Activated T-cell treated with anti-CD3 and anti-CD28 coated beads for 1 hour (primary cell): Measurements from ENCODE around the gene KLHDC4.
"Not testable (repeated sequence)": the region's sequence is repeated elsewhere in the genome, so short reads cannot be mapped to it uniquely, and the experiment has no call there.

ENCODE experiments used
- DNase-seq: peaks from one replicate; pipeline ENCODE4 v3.0.0-alpha.2; 2020; ENCODE audit warnings: low read depth

The KLHDC4 gene

DNA sequence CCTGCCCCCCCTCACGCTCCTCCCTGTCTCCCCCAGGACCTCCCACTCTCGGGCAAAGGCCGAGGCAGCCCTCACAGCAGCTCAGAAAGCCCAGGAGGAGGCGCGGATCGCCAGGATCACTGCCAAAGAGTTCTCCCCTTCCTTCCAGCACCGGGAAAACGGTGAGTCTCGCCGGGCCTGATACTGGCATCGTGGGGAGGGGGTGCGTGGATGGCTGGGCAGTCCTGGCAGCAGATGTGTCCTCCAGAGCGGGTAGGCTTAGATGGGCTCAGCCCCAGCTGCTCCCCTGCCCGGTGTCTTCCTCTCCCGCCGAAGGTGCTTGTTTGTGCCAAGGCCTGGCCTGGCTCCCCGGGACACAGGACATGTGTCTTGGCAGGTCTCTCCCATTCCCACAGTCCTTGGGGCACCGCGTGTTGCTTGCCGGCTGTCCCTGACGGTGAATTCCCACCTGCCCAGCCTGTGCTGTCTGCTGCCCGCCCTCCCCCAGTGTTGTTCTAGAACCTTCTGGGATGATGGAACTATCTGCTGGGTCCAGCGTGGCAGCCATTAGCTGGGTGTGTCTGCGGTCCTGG lies 81.6 kb downstream of the KLHDC4 start:
- DNase-seq = no peak

DNA sequence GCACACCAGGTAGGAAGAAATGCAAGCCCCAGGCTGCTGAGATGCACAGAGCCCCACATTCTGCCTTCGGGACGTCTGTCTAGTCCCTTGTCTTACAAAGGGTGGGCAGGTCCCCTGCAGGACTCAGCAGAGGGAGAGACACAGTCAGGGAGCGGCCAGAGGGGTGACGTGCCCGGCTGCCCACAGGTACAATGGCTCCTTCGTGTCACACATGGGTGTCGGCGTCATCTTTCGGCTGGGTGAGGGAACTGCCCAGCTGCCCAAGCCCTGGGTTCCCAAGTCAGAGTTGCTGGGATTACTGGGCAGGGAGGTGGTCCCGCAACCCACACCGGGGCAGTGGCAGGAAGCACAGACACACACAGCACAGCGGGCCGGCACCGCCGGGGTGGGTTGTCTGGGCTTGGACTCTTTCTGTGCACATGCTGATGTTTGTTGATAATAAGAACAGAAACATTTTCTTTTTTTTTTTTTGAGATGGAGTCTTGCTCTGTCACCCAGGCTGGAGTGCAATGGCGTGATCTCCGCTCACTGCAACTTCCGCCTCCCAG lies 82.9 kb downstream of the KLHDC4 start:
- no peak for DNase-seq

DNA sequence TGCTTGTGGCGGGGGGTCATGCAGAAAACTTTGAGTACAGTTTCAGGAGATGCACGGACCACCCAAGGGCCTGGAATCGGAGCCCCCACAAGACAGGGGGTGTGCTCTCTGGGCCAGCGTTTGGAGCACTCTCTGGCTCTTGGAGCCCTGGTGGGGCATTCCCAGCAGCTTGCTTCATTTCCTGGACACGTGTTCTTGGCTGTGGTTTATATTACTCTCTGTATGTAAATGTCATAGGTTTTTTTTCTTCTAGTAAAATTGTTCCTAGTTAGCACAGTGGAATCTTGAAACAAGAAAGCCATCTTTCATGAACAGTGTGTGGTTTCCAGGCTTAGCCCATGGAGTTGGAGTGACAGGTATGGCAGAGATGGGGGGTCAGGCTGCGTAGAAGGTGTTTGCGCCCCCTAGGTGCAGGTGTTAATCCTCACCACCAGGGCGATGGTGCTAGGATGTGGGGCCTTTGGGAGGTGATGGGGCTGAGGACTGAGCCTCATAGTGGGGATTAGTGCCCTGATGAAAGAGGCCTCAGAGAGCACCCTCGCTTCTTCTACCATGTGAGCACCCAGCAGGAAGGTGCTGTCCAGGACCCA lies 83.7 kb downstream of the KLHDC4 start:
- DNase-seq = no peak

DNA sequence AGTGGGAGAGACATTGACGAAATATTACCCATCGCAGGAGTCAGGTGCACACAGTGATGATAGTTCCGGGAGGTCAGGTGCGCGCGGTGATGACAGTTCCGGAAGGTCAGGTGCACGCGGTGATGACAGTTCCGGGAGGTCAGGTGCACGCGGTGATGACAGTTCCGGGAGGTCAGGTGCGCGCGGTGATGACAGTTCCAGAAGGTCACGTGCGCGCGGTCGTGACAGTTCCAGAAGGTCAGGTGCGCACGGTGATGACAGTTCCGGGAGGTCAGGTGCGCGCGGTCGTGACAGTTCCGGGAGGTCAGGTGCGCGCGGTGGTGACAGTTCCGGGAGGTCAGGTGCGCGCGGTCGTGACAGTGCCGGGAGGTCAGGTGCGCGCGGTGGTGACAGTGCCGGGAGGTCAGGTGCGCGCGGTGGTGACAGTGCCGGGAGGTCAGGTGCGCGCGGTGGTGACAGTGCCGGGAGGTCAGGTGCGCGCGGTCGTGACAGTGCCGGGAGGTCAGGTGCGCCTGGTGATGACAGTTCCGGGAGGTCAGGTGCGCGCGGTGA lies 84.7 kb downstream of the KLHDC4 start:
- DNase-seq = not testable (repeated sequence)

DNA sequence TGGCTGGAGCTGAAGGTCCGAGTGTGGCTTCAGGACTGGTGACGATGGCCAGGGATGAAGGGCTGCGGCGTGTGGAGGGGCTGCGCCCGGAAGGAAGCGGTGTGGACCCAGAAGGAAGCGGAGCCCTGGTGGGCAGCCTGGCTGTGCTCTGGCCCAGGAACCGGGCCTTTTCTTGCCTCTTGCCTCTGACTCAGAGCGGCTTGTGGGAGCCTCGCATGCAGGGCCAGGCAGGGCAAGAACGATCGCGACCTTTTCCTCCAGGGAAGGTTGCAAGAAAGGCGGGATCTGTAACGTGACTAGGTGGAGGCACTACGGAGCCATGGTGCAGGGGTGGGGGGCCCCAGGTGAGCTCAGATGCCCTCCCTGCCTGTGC lies 85.5 kb downstream of the KLHDC4 start:
- no peak for DNase-seq

DNA sequence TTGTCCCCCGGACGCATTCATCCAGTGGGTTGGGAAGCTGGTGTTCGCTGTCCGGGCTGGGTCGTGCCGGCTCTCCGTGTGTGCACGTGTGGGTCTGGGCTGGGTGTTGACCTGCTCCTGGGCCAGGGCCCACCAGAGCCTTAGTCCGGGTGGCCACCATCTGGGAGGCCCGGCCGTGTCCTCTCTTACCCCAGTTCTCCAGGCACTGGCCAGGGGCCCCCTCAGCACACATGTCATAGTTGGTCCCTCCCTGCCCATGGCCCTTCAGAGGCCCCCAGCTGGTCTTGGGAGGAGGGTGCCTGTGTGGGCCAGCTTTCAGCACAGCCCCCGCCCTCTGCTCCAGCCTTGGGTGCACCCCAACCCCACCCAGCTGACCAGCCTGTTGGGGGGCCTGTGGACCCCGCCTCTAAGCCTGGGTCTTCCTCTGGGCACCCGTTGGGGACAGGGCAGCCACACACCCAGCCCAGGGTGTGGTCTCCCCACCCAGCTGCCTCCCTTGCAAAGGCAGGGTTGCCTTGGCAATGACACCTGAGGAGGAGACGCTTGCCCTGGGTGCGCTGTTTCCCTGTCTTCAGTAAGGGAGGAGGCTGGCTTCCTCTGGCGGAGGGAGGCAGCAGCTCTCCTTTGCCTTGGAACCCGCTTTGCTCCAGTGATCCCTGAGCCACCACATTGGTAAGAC lies 86.1 kb downstream of the KLHDC4 start:
- no peak for DNase-seq

DNA sequence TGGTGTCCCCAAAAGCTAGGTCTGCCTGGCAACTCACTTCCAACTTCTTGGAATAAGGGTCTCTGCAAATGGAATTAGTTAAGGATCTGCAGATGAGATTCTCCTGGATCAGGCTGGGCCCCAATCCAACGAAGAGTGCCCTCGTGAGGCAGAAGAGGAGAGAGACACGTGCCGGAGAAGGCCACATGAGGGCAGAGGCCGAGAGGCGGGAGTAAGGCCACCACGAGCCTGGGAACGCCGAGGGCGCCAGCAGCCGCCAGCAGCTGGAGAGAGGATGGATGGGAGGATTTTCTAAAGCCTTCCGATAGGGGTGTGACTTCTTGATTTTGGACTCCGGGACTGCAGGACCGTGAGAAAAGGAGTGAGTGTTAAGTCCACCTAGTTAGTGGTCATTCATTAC lies 87.2 kb downstream of the KLHDC4 start:
- no peak for DNase-seq

DNA sequence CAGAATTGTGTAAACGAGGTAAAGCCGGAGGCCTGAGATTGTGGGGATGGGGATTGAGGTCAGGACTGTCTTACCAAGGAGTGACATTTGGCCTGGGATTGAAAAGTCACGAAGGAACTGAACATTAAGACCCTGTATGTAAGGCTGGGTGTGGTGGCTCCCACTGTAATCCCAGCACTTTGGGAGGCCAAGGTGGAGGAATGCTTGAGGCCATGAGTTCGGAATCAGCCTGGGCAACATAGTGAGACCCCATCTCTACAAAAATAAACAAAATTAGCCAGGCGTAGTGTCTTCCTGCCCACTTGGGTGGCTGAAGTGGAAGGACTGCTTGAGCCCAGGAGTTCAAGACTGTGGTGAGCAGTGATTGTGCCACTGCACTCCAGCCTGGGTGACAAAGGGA lies 88.0 kb downstream of the KLHDC4 start:
- no peak for DNase-seq

DNA sequence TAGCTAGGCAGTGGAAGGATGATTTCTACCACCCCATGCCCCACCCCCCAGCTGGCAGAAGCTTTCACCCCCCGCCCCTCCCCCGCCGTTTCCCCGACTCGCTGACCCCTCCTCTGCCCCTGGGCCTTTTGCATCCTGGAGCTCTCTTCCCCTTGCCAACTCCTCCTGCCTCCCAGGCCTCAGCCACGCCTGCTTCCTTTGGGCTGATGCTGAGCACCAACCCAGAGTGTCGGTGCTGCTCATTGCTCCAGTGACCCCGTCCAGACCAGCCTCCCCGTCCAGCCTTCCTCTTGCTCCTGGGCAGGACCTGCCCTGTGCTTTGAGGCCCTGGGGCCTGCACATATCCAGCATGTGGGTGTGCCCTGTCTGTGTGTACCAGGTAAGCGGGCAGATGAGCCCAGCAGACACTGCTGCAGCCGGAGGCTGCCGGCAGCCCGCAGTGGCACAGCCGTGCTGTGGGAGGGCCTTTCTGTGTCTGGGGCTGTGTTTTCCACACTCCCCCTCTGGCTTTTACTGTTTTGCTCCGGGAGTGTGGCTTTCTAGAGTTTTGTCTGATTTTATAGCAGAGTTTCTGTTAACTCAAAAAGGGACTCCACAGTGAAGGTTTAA lies 90.6 kb downstream of the KLHDC4 start:
- DNase-seq = no peak

DNA sequence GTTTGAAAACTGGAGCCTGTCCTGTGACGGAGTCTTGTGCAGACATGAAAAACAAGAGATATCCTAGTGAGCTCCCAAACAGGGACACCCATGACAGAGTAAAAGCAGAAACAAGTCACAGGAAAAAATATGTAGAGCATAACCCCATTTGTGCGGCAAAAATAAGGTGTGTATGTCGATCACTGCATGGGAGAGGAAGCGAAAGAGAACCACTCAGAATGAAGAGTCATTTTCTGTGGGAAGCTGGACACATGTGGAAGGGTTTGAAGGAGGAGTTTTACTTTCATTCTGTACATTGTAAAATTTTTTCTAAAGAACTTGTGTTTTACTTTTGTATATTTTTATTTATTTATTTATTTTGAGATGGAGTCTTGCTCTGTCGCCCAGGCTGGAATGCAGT lies 91.4 kb downstream of the KLHDC4 start:
- DNase-seq = no peak

DNA sequence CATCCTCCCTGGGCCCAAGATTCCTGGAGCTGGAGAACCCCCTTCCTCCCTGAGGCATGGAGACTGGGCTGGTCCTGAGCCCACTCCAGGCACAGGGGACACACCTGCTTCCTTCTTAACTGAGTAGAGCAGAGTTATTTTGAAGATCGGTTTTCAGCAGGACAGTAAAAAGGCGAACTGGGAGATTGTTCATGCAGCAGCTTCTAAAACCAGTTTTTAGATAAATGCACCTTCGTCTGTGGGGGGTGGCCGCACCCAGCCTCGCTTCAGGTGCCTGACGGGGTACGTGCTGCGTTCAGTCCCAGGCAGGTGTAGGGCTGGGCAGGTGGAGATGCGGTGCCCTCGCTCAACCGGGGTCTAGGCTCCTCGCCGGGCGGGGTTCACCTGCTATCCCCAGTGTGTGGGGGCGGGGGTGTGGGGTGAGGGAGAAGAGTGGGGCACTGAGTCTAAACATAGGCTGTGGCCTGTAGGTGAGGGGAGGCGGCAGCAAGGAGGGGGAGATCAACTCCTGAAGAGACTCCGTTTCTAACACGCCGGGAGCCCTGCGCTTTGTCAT lies 94.0 kb downstream of the KLHDC4 start:
- DNase-seq = no peak

DNA sequence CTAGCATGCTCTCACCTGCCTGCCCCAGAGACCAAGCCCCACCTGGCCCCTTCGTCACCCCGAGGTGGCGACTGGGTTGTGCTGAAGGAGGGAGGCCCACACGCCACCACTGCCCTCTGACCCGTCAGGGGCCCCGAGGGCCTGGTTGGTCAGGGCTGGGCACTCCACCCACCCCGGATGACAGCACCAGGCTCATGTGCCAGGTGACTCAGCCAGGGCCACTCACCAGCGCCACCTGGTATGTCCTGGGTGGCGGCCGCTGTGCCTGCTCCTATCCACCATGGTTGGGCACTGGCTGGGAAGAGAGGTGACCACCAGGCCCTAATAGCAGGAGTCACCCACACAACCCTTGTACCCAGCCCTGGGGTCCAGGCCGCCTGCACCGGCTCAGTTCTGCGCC lies 94.6 kb downstream of the KLHDC4 start:
- no peak for DNase-seq

DNA sequence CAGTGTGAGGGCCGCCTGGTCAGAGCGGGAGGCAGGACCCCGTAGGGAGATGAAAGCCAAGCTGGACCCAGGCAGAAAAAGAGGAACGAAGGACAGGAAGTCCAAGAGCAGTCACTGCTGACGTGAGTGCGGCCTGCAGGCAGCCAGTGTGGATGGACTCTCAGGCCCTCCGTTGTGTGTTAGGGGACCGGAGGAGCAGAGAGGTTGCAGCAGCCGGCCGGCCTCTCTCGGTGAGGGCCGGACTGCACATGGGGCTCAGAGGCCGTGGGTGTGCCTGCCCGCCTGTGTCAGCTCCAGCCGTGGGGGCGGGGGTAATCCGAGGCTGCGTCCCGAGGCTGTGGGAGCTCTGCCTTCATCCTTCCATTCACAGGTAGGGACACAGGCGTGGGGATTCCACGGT lies 96.1 kb downstream of the KLHDC4 start:
- no peak for DNase-seq

DNA sequence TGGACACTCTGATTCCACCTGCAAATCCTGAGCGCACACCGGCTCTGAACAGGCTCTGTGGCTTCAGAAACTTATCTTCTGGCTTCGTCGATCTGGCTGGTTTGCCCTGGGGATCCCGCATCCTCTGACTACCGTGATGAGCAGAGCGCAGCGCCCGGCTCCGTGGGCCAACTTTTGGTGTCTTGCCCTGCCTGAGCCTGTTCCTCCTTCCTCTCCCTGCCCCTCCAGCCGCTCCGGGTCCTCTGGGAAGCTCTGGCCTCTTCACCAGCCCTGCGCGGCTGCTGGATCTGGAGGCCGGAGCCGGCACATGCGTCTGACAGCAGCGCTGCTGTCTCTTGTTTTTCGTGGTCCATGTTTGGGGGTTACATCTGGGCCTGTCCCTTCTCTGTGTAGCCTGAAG lies 97.8 kb downstream of the KLHDC4 start:
- DNase-seq = no peak

DNA sequence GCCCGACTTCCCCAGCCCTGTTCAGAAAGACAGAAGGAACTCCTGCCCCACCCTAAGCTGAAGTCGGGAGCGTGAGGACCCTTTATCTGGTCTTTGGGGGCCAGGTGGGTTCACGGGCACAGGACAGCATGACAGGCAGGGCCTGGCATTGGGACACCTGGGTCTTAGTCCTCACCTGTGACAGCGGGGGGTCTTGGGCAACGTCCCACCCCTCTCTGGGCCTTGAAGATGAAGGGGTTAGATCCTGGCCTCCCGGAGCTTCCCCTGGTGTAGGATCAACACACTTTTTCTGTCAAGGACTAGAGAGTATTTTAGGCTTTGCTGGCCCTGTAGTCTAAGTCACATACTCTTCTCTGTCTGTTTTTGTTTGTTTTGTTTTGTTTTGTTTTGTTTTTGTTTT lies 98.3 kb downstream of the KLHDC4 start:
- no peak for DNase-seq

DNA sequence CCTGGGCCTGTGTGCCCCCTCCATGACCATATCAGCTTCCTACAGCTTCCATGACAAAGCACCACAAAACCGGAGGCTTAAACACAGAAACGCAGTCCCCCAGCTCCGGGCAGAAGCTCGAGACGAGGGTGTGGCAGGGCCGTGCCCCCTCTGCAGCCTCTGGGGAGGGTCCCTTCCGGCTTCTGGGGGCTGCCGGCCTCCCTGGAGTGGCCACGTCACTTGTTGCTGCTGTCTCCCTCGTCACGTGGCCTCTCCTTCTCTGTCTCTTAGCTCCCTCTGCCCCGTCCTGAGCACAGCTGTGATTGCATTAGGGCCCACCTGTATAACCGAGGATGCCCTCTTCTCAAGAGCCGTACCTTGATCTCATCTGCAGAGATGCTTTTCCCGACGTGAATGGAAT lies 98.9 kb downstream of the KLHDC4 start:
- no peak for DNase-seq

DNA sequence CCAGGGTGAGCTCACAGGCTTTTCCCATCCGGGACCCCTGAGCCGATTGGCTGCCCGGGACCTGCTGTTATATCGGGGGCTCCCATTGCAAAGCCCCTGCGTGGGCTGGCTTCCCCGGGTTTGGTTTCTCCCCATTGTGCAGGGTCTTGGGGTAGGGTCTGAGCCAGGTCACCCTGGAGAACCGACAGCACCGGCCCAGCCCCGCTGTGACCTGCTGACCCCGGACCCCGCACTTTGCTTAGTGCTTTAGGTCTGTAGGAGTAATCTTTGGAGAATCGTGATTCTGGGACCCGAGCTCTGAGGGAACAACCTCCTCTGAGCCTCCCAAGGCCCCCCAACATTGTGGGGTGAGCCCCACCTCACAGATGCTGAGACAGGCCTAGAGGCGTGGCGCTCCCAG lies 100.6 kb downstream of the KLHDC4 start:
- DNase-seq = no peak

DNA sequence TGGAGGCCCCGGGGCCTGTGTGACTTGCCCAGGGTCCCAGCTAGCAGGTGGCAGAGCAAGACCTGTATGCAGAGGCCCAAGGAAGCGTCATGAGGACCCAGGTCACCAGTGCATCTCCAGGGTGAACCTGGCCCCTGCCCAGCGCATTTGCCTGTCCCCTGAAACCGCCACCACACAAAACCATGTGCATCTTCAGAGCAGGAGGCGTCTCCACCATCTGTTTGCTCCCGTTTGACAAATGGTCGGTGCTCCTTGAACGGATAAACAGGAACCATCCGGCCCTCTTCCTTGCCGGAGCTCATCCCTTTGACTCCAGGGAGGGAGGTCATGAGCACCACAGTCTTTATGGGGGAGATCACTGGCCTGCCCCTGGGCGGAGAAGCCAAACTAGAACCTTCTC lies 101.0 kb downstream of the KLHDC4 start:
- DNase-seq = no peak

DNA sequence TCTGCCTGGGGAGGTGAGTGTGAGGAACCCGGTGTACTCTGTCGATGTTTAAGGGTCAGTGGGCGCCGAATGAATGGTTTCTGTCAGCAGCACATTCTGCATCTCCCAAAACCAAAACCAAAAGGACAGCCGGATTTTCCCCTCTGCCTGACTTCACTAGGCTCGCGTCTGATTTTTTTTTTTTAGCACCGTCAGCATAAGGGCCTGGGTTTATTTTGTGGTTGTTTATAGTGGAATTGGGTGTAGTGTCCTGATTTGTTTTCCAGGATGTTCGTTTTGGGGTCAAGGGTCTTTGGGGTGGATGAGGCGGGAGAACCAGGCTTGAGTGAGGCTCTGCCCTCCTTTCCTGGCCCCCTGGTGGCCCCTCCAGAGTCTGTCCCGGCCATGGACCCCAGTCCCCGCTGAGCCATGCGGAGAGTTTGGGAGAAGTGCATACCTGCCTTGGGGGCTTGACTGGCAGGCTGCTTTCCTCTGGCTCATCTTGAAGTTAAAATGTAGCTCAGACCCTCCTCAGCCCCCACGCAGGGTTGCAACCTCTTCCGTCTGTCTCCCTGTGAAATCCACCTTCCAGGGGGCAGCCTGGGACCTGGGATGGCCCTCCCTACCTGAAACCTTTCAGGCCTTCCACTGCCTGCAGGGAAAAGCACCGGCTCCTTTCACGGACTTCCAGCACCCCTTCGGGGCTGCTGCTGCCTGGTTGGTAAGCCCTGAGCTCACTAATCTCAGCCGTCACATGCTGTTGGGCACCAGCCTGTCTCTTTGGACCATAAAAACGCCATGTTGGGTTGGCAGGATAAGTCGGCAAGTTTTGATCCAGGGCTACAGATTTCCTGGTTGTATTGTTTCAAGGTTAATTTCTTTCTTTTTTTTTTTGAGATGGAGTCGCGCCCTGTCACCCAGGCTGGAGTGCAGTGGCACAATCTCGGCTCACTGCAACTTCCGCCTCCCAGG lies 103.3 kb downstream of the KLHDC4 start:
- DNase-seq = no peak

DNA sequence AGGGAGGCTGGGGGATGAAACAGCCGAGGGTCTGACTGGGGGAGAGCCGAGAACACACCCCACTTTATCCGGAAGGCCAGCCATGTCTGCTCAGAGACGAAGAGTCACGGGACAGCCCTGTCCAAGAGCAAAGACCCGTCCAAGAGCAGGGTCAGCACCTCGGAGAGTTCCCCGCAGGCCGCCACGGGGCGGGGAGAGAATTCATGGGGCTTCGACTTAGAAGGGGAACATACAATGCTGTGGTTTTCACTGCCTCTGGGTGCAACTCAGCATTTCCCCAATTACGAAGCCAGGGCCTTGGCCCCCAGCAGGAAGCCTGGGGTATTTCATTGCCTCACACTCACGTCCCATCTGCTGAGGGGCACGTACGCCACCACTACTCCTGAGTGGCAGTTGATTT lies 104.2 kb downstream of the KLHDC4 start:
- peak; percentile 2 for DNase-seq

DNA sequence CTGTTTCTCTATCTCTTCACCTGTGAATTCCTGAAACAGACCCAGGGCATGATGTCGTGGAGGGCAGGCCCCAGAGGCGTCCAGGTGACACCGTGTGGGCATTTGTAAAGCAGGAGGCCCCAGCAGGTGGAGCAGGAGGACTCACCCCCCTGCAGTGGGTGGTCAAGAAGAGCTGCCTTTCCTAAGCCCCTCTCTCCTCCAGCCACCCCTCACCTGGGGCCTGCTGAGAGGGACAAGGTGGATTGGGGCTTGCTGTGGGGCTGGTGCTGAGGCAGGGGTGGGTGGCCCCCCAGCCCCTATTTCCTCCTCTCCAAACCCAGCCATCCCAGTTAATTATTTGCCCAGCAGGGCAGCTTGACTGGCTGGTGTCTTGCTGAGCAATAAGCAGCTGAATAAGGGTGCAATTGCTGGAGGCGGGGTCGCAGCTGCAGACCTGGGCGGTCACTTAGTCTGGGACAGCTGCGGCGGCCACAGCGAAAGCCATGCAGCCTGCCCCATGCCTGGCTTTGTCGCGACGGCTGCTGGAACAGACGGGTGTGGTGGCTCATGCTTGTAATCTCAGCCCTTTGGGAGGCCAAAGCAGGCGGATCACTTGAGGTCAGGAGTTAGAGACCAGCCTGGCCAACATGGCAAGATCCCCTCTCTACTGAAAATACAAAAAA lies 107.1 kb downstream of the KLHDC4 start:
- no peak for DNase-seq
